HepG2 (cell line): ENCODE data around the gene KCTD21. TPM values are rescaled to one million over a fixed set of nuclear protein-coding genes. Genes with fewer than 3 reads are reported as not detected.

ENCODE experiments used
- FIP1L1 ChIP-seq: fragments of 200-400 bp; formaldehyde crosslinking; IDR thresholded peaks from 2 replicates; pipeline ENCODE4 v1.6.1; 2018; ENCODE audit warnings: low read depth, mild to moderate bottlenecking, low read length, moderate library complexity, borderline replicate concordance; ENCODE audit not compliant: insufficient read depth
- HOXA5 ChIP-seq: sonication (generic); formaldehyde crosslinking; IDR thresholded peaks from 2 replicates; pipeline ENCODE4 v1.4.0; 2020; ENCODE audit warnings: missing genetic modification reagents
- KLF6 ChIP-seq: IDR thresholded peaks from 2 replicates; pipeline ENCODE4 v1.8.0; 2016; ENCODE audit warnings: missing biosample characterization, missing genetic modification reagents
- NFKBIZ ChIP-seq: IDR thresholded peaks from 2 replicates; pipeline ENCODE4 v1.6.1; 2018; ENCODE audit warnings: missing genetic modification reagents, missing compliant biosample characterization
- NR1H2 ChIP-seq: sonication (generic); formaldehyde crosslinking; IDR thresholded peaks from 2 replicates; pipeline ENCODE4 v1.8.1; 2022; ENCODE audit warnings: low read depth, missing genetic modification reagents, borderline replicate concordance
- SOX6 ChIP-seq, 2 experiments: fragments of 450-650 bp in 1 of 2; sonication (generic) in 1 of 2; formaldehyde crosslinking in 1 of 2; IDR thresholded peaks; 2 replicates each; pipeline versions ENCODE4 v1.4.0 to v1.6.1; 2017 to 2020; ENCODE audit warnings: antibody characterized with exemption in 1 of 2, mild to moderate bottlenecking in 1 of 2, missing genetic modification reagents in 1 of 2
- SP1 ChIP-seq, 2 experiments: fragments of 450-650 bp in 1 of 2; sonication (generic) in 1 of 2; formaldehyde crosslinking in 1 of 2; IDR thresholded peaks; 2 replicates each; pipeline versions ENCODE4 v1.4.0 to v1.6.1; 2016 to 2020; ENCODE audit warnings: missing genetic modification reagents in 1 of 2
- SRSF1 ChIP-seq: fragments of 200-400 bp; formaldehyde crosslinking; optimal IDR thresholded peaks from 2 replicates; pipeline ENCODE3; 2017; ENCODE audit warnings: mild to moderate bottlenecking, low read depth, low read length, moderate library complexity
- ZFP41 ChIP-seq: sonication (generic); formaldehyde crosslinking; IDR thresholded peaks from 2 replicates; pipeline ENCODE4 v1.4.0; 2020; ENCODE audit warnings: mild to moderate bottlenecking, missing genetic modification reagents, borderline replicate concordance
- ZNF292 ChIP-seq: sonication (generic); formaldehyde crosslinking; IDR thresholded peaks from 2 replicates; pipeline ENCODE4 v1.8.1; 2022; ENCODE audit warnings: mild to moderate bottlenecking, low read depth, missing genetic modification reagents, borderline replicate concordance
- ZNF441 ChIP-seq: sonication (generic); formaldehyde crosslinking; IDR thresholded peaks from 2 replicates; pipeline ENCODE4 v1.7.0; 2021; ENCODE audit warnings: missing genetic modification reagents, borderline replicate concordance
- ZNF550 ChIP-seq: sonication (generic); formaldehyde crosslinking; IDR thresholded peaks from 2 replicates; pipeline ENCODE4 v1.4.0; 2020; ENCODE audit warnings: mild to moderate bottlenecking, missing genetic modification reagents, borderline replicate concordance
- ZSCAN22 ChIP-seq: sonication (generic); formaldehyde crosslinking; IDR thresholded peaks from 2 replicates; pipeline ENCODE4 v1.4.0; 2020; ENCODE audit warnings: mild to moderate bottlenecking, missing genetic modification reagents
- polyA plus RNA-seq, 8 experiments: library from polyadenylated mRNA; depleted of rRNA in 3 of 8; stranded (reverse) in 7 of 8; unstranded in 1 of 8; fragments of >200 nt; fragmentation: Illumina TruSeq in 4 of 8; extraction: Trizol in 4 of 8; gene quantifications; 2 replicates each; pipeline versions ENCODE4 v1.2.1 to v1.2.3, GENCODE V29; 2011 to 2016; ENCODE audit warnings: low read depth in 4 of 8, missing spikeins in 1 of 8, mixed read lengths in 1 of 8; ENCODE audit not compliant: insufficient read depth in 1 of 8
- total RNA-seq, 5 experiments: library from RNA; depleted of rRNA; stranded (reverse); fragments of >200 nt; fragmentation: Illumina TruSeq; extraction: Trizol; gene quantifications; 2 replicates each; pipeline ENCODE4 v1.2.3, GENCODE V29; 2016; ENCODE audit warnings: low read depth in 1 of 5
- TF ChIP-seq, protein P1 (sequence below): sonication (generic); formaldehyde crosslinking; IDR thresholded peaks from 2 replicates; pipeline ENCODE4 v1.4.0; 2020; ENCODE audit warnings: mild to moderate bottlenecking, missing genetic modification reagents
- TF ChIP-seq, protein P2 (sequence below): sonication (generic); formaldehyde crosslinking; IDR thresholded peaks from 2 replicates; pipeline ENCODE4 v1.4.0; 2020; ENCODE audit warnings: missing genetic modification reagents, borderline replicate concordance
- TF ChIP-seq, protein P3 (sequence below): sonication (generic); formaldehyde crosslinking; IDR thresholded peaks from 2 replicates; pipeline ENCODE4 v1.4.0; 2020; ENCODE audit warnings: missing genetic modification reagents

KCTD21 gene
- total and polyA plus RNA-seq, 2 of the 13 experiments (the other 11 are each of a cell fraction or from before 2014, with no cell fraction given), result 3.1 to 13.5 TPM

DNA sequence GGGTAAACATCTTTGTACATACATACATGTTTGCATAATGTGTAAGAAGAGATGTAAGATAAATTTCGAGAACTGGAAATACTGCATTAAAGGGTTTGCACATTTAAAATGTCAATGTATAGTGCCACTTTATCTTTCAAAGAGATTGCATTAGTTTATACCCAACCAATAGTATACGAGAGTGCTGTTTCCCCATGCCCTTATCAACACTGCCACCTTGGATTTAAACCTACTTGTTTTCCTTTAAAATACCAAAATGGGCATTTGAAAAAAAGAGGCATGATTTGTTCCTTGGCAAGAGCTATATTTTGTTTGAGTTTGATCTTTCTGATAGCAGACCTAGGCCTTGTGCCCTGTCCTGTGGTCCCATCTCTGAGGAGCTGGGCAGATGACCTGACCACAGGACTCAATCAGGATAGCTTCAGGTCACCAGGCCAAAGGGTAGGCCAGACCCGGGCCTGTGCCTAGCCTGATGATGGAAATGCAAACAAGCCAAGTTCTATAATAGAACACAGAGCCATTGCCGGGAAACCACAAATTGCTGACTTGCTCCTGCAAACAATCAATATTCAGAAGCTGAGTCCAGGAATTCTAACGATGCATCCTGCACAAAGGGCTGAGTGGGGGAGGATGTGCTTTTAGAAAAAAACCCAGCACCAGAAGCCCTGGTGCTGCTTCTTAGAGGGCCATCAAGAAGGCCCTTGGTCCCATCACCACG is 32.1 kb downstream of the KCTD21 start (continued):
- TF ChIP-seq SP1 (IDR thresholded peaks at IDR 0.05), result no peak
- no peak for TF ChIP-seq SP1 (CRISPR knock-in tag; IDR thresholded peaks at IDR 0.05)
- TF ChIP-seq, protein P1, sequence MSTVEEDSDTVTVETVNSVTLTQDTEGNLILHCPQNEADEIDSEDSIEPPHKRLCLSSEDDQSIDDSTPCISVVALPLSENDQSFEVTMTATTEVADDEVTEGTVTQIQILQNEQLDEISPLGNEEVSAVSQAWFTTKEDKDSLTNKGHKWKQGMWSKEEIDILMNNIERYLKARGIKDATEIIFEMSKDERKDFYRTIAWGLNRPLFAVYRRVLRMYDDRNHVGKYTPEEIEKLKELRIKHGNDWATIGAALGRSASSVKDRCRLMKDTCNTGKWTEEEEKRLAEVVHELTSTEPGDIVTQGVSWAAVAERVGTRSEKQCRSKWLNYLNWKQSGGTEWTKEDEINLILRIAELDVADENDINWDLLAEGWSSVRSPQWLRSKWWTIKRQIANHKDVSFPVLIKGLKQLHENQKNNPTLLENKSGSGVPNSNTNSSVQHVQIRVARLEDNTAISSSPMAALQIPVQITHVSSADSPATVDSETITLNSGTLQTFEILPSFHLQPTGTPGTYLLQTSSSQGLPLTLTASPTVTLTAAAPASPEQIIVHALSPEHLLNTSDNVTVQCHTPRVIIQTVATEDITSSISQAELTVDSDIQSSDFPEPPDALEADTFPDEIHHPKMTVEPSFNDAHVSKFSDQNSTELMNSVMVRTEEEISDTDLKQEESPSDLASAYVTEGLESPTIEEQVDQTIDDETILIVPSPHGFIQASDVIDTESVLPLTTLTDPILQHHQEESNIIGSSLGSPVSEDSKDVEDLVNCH, result no peak
- TF ChIP-seq ZSCAN22 (CRISPR knock-in tag), result no peak
- TF ChIP-seq NR1H2, result no peak
- no peak for TF ChIP-seq FIP1L1
- TF ChIP-seq, protein P2, sequence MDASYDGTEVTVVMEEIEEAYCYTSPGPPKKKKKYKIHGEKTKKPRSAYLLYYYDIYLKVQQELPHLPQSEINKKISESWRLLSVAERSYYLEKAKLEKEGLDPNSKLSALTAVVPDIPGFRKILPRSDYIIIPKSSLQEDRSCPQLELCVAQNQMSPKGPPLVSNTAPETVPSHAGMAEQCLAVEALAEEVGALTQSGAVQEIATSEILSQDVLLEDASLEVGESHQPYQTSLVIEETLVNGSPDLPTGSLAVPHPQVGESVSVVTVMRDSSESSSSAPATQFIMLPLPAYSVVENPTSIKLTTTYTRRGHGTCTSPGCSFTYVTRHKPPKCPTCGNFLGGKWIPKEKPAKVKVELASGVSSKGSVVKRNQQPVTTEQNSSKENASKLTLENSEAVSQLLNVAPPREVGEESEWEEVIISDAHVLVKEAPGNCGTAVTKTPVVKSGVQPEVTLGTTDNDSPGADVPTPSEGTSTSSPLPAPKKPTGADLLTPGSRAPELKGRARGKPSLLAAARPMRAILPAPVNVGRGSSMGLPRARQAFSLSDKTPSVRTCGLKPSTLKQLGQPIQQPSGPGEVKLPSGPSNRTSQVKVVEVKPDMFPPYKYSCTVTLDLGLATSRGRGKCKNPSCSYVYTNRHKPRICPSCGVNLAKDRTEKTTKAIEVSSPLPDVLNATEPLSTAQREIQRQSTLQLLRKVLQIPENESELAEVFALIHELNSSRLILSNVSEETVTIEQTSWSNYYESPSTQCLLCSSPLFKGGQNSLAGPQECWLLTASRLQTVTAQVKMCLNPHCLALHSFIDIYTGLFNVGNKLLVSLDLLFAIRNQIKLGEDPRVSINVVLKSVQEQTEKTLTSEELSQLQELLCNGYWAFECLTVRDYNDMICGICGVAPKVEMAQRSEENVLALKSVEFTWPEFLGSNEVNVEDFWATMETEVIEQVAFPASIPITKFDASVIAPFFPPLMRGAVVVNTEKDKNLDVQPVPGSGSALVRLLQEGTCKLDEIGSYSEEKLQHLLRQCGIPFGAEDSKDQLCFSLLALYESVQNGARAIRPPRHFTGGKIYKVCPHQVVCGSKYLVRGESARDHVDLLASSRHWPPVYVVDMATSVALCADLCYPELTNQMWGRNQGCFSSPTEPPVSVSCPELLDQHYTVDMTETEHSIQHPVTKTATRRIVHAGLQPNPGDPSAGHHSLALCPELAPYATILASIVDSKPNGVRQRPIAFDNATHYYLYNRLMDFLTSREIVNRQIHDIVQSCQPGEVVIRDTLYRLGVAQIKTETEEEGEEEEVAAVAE (CRISPR knock-in tag), result 0 out of 2 replicates have a peak, but pooled peaks have one; percentile 72
- TF ChIP-seq, protein P3, sequence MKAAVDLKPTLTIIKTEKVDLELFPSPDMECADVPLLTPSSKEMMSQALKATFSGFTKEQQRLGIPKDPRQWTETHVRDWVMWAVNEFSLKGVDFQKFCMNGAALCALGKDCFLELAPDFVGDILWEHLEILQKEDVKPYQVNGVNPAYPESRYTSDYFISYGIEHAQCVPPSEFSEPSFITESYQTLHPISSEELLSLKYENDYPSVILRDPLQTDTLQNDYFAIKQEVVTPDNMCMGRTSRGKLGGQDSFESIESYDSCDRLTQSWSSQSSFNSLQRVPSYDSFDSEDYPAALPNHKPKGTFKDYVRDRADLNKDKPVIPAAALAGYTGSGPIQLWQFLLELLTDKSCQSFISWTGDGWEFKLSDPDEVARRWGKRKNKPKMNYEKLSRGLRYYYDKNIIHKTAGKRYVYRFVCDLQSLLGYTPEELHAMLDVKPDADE (CRISPR knock-in tag), result no peak
- TF ChIP-seq SOX6 (IDR thresholded peaks at IDR 0.05), result no peak
- peak; percentile 98 for TF ChIP-seq SOX6 (CRISPR knock-in tag; IDR thresholded peaks at IDR 0.05)
- TF ChIP-seq NFKBIZ (CRISPR knock-in tag), result peak; percentile 96
- no peak for TF ChIP-seq KLF6
- TF ChIP-seq ZNF550 (CRISPR knock-in tag), result no peak
- no peak for TF ChIP-seq ZFP41 (CRISPR knock-in tag)
- TF ChIP-seq HOXA5 (CRISPR knock-in tag), result no peak
- peak; percentile 84; the same call in 1 of the 2 replicates for TF ChIP-seq ZNF292 (CRISPR knock-in tag)
- no peak for TF ChIP-seq SRSF1
- peak; percentile 58; the same call in 1 of the 2 replicates for TF ChIP-seq ZNF441 (CRISPR knock-in tag)
